ENCODE data around the gene KIF3B.

DNA sequence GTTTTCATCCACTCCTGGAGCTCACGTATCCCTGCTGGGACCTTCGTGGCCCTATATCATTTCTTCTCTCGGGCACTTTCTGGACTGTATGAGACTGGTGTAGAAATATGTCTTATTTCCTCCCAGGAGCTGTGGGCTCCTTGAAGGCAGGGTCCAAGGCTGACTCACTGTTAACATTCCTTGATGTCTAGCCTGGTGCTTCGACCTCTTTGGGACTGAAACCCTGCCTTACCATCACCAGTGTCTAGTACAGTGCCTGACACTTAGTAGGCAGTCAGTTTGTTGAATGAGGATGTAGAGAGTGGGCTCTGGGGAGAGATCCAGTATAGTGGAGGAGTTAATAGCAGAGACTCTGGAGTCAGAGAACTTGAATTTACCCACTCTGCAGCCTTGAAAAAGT is 46.2 kb upstream of the KIF3B start:
- TF ChIP-seq, protein P1, sequence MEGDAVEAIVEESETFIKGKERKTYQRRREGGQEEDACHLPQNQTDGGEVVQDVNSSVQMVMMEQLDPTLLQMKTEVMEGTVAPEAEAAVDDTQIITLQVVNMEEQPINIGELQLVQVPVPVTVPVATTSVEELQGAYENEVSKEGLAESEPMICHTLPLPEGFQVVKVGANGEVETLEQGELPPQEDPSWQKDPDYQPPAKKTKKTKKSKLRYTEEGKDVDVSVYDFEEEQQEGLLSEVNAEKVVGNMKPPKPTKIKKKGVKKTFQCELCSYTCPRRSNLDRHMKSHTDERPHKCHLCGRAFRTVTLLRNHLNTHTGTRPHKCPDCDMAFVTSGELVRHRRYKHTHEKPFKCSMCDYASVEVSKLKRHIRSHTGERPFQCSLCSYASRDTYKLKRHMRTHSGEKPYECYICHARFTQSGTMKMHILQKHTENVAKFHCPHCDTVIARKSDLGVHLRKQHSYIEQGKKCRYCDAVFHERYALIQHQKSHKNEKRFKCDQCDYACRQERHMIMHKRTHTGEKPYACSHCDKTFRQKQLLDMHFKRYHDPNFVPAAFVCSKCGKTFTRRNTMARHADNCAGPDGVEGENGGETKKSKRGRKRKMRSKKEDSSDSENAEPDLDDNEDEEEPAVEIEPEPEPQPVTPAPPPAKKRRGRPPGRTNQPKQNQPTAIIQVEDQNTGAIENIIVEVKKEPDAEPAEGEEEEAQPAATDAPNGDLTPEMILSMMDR (conservative IDR thresholded peaks at IDR 0.05): no peak
- TF ChIP-seq EZH2 (IDR thresholded peaks at IDR 0.05; ENCODE audit: low read depth): no peak
